Stimulated activated CD4-positive, alpha-beta T cell treated with anti-CD3 and anti-CD28 coated beads, Interleukin-15, amount 100 ng/mL, for 1 hour (primary cell): ENCODE data around the gene VWF.
A peak's percentile ranks its signal among the peaks of the same experiment; 100 is the strongest.

Experiments
- DNase-seq, 2 donors: peaks; one replicate each; pipeline ENCODE4 v3.0.0-alpha.2; 2020; ENCODE audit warnings: low read depth in 1 of 2, low spot score in 1 of 2

VWF gene

DNA sequence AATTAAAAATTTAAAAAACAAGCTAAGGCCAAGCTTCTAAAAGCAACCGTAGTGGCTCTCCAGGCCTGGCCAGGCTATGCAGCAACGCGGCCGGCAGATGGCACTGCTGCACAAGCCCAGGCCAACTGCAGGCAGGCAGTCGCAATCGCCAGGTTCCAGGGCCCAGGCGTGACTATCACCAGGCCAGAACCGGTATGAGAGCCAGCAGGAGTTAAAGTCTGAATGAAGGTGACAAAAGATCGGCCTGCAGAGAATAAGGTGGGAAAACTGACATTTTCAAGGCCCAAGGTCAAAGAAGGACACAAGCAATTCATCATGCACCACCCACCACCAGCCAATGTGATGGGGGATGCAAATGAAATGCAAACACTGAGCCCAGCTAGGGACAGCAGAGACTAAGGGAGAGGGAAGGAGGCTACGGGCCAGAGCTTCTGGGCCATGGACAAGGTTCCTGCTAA is 135.8 kb downstream of the VWF start:
- peak; percentile 37 to 68 for DNase-seq

DNA sequence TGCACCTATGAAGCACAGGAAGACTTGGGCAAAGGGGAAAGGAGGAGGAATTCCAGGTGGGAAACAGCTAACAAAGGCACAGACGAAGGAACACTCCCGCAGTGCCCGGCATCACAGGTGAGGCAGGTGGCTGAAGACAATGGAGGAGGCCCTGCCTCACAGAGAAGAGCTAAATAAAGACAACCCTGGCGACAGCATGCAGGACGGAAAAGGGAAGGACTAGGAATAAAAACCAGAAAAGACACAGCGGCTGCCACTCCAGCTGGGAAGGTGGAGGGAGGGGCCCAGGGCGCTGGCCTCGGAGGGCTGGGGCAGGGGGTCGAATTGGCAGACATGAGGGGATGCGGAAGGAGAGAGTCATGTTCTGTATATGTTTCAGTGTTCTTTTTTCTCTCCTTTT is 136.4 kb downstream of the VWF start:
- no peak for DNase-seq

DNA sequence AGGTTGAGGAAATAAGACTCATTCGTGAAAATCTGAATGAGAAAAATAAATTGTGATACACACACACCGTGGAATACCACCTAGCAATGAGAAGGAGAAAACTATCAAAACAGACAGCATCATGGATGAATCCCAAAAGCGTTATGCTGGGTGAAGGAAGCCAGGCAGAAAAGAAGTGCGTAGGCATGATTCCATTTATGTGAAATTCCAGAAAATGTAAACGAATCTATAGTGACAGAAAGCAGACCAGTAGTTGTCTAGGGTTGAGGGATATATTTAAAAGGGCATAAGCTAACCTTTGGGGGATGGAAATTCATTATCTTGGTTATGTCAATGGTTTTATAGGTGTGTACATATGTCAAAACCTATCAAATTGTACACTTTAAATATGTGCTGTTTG is 136.9 kb downstream of the VWF start:
- DNase-seq, result no peak

DNA sequence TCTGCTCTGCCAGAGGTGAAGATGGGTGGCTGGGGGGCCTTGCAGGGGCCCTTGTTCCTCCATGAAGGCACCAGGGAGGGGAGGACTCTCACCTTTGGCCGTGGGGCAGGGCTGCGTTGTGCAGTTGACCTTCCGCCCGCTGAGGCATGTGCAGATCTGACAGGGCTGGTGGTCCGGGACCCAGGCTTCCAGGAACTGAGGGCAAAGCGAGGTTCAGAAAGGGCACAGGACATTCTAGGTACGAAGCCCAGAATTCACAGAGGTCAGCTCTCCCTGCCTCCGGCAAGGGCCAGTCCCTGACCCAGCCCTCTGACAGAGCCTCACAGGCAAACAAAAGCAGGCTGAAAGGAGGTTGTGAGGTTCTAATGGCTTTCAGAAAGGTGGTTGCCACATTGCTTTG is 139.0 kb downstream of the VWF start:
- no peak for DNase-seq

DNA sequence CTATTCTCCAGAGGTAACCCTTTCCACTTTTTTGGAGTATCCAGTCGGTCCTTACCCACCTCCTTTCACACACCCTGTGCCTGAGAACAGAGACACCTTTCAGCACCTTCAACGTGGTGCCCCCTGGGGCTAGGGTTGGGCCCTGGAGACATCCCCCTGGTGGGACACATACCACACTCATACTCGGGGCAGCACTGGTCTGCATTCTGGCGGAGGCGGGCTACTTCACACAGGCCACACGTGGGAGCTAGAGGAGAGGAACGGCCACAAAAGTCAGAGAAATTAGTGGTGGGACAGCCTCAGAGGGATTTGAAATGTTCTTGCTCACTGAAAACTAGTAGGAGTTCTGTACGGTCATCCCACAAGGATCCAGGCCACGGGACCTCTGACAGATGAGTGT is 139.6 kb downstream of the VWF start:
- DNase-seq, result no peak

DNA sequence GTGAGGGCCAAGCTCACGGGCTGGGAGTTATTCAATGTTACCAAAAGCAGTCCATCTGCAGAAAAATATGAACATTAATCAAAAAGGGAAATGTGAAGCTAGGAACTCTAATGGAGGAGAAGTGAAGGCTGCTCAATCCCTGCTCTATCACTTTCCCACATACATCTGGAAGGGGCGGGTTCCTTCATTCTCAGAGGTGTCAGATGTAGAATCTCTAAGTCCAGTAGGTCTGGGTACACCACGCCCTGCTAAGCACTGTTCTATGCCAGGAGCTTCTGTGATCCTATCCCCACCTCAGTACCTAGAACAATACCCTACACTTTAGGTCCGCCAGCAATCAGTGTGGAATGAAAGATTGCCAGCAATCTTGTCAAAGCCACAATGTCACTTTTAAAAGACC is 142.4 kb downstream of the VWF start:
- no peak for DNase-seq

DNA sequence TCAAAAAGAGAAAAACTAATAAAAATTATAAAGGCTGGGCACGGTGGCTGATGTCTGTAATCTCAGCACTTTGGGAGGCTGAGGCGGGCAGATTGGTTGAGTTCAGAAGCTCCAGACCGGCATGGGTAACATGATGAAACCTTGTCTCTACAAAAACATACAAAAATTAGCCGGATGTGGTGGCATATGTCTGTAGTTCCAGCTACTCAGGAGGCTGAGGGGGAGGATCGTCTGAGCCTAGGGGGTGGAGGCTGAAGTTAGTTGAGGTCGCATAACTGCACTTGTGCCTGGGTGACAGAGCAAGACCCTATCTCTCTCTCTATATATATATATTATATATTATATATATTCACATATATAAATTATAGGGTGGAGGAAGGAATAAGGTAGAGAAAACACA is 146.9 kb downstream of the VWF start:
- DNase-seq, result no peak

DNA sequence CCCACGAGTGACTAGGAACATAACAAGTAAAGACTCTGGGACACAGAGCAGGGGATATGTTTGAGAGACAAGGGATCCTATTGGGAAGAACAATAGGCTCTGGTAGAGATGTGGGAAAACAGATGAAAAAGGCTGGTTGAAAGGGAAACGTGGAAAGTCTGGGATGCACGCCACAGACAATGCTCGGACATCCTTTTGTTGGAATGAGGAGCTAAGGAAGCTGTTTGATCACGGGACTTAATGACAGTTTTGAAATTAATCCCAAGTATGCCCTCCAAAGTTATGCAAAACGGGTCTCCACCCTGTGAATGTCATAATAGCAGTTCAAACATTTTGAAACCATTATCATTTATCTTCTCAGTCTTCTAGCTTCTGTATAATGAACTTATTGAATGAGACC is 147.8 kb downstream of the VWF start:
- no peak for DNase-seq

DNA sequence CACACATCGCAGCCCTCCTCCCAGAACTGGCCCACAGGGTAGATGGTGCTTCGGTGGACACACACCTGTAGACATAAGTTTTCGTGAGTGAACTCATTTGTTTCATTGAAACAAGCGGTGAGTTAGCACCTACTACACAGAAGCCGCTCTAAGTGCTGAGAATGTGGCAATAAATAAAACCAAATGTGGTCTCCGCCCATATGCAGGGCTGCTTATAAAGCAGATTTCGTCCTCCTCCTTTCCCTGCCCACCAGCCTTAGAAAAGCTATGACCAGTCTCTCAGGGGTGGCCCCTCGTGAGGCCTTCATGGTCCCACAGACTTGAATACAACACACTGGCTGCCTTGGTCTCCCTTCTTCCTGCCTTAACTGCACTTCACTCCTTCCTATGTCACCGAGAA is 148.3 kb downstream of the VWF start:
- DNase-seq, result no peak

DNA sequence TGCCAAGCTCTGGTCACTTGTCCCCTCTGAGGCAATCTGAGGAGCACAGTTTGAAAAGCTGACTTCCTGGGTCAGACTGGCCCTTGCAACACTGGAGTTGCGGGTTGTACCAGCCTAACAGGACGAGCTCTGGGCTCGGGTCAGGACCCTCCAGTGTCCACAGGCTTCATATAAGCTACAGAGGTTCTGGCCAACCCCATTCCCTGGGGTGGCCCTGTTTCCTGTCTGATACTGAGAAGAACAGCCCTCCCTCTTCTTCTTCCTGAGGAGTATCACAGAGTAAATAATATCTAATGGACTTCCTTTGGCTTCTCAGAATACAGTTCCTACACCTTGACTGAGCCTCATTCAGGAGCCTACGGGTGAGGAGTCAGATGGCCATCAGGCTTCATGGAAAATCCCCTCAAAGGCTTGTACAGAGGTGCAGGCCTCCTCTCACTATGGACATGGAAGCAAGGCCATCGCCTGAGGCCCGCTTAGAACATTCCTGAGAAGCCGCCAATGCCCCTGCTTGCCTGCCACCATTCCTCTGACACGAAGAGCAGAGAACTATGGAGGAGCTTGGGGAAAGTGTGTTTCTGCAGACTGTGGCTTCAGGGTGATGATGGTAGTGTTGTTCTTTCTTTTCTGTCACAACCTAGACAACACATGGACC is 150.9 kb downstream of the VWF start:
- no peak for DNase-seq

DNA sequence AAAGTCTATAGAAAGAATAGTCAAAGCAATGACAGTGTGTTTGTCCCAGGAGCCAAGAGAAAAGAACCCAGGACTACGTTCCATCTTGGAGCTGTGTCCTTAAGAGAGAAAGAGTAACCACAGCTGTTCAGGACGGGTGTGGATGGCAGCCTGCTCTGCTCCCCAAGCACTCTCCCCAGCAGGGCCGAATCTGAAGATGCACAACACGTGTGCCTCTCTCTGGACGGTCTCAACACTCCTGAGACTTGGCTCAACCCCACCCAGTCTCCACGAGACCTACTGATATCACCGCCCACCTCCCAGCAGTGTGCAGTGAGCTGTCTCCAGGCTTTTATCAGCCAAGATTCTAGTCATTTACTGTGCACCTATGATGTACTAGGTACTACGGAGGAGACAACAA is 152.1 kb downstream of the VWF start:
- DNase-seq, result no peak

DNA sequence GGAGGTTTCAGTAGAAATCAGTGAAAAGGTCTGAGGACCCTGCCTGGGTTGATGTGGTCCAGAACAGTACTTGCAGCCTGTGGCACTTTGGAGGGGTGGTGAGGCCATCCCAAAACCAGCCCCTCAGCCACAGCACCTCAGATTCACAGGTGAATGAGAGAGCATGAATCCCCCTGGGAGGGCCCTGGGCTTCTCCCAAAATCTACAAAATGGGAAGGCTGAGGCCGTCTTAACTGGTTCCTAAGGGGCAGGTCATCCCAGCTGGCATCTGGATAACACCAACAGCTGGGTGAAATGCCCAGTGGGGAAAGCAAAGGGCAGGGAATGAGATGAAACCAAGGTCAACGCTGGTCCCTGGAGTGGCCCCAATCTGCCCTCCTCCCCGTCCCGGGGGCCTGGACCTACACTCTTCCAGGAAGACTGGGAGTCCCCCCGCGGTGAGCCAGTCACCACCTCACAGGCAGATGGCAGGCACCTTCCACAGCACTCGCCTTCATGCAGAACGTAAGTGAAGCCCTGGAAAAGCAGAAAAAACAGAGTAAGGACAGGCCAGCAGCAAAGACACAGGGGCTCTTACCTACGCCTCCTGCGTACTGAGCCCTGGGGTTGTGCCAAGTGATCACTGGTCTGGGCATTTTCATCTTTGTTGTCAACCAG is 153.1 kb downstream of the VWF start:
- no peak for DNase-seq

DNA sequence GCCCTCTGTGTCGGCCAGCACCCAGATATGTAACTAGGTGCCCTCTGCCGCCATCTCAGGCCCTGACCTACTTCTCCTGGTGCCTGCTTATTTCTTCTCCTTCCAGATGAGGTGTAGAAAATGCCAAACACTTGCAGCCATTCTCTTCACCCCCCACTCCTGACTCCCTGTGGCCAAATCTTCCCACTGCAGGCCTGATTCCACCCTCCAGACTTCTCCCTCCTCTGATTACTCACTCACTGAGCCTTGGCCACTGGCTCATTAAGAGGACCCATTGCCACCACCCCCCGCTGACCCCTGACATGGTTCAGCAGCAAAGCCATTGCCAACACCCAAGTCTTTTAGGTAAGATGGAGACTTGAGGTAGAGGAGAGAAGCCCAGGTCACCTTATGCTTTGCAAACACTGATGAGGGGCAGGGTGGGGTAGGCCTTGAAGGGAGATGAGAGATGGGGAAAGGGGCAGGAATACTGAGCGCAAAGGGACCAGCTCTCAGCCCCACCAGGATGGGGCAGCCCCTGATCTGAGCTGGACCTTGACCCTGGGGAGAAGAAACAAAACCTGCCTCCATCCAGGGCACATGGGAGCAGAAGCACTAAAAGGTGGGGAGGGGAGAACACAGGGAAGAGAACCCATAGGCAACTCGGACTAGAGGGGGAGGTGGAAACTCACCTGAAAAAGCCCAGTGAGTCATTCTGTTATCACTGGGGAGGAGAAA is 154.3 kb downstream of the VWF start:
- DNase-seq, result no peak

DNA sequence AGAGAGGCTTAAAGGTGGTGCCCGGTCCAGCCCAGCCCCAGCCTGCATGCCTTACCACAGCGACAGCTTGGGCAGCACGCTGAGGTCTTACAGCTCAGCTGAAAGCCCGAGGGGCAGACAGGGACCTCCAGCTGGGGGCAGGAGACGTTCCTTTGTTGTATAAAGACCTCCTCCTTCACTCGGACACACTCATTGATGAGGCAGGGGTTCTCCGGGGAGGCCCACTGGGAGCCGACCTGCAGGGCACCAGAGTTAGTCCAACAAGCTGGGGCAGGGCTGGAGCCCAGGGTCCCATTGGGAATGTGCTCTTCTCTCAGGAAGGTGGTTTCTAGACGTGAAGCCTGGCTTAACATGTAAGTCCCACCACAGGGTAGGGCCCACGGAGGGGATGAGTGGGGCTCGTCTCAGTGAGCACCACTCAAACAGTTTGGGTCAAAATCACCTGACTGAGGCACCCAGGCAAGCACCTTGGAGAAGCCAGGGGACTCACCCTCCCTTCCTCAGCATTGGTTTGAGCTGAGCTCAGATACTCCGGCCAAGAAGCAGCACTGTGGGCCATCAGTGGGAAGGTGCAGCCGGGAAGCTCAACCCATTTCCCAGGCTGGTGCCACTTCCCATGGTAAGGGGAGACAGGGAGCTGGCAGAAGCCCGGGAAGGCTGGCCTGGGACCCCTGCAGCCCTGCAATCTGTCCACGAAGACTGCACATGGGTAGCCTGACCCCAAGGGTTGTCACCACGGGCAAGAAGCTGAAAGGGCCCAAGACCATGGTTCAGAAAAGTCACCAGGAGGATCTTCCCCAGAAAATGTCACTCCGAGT is 155.1 kb downstream of the VWF start:
- DNase-seq, result no peak

DNA sequence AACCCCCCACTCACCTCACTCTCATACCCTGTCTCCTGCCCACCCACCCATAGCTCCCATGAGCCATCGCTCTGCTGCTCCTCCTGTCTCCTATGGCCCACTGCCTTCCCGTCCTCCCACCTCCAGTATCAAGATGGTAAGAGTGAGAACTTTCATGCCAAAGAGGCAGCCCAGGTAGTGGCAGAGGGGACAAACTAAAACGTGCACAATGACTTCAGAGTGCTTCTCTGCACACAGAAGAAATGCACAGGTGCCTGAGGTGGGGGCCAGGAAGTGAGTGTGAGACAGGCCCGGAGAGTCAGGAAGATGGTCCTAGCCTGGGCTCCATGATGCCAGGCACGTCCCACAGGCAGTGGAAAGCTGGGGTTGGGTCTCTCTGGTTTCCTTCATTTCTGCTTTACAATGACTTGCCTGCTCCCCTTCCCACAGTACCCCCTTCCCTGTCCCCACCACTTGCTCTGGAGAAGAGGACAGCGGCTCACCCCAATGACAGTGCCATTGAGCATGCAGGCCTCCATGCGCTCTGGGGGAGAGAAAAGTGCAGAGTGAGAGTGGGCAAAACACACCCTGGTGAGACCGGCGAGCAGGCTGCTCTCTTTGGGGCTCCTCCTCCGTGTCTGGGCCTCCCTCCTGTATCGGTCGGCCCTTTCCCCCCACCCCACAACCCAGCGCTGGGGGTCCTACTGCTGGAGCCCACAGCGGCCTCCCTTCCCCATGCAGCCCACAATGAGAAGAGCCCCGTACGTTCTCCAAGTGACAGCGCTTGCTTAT is 156.6 kb downstream of the VWF start:
- DNase-seq, result no peak

DNA sequence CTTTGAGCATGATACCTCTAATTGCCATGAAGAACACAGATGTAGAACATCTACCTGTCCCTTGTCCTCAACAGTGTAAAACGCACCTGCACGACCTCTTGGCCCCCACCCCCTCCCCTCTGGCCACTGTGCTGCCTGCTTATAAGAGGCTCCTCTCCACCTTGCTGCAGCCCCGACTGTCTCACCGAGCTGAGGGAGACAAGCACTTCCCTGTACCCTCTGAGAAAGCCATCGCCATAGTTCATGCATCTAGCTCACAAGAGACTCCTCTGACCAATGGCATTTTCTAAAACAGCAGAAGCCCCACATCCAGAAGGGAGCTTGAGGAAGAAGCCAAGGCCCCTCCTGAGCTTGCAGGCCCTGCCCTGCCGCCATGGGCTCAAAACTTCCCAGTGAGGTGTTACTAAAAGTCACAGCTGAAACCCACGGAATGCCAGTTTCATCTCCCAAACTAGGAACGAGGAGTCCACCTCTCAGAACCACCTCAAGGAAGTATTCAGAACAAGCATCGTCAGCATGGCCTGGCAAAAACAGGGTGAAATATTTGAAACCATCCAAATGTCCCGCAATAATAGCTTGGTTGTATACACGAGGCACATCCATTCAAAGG is 157.9 kb downstream of the VWF start:
- DNase-seq, result no peak

DNA sequence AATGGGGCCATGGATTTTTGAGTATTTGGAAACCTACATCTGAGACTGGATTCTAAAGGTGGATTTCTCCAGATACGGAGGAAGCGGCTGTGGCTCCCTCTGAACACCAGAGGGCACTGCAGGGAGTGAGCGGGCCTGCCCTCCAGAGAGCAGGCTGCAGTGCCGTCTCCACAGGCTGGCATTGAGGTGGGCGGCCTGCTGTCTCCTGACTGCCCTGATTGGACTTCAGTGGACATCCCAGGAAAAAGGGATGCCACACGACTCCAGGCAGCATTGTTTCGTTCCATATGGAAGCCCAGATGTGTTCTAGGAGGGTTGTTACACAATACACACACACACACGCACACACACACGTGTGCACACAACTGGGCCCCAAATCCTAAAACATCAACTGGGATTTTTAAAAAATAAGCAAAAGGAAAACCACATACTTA is 158.5 kb downstream of the VWF start:
- peak in 1 of 2 donors; percentile 32 for DNase-seq

DNA sequence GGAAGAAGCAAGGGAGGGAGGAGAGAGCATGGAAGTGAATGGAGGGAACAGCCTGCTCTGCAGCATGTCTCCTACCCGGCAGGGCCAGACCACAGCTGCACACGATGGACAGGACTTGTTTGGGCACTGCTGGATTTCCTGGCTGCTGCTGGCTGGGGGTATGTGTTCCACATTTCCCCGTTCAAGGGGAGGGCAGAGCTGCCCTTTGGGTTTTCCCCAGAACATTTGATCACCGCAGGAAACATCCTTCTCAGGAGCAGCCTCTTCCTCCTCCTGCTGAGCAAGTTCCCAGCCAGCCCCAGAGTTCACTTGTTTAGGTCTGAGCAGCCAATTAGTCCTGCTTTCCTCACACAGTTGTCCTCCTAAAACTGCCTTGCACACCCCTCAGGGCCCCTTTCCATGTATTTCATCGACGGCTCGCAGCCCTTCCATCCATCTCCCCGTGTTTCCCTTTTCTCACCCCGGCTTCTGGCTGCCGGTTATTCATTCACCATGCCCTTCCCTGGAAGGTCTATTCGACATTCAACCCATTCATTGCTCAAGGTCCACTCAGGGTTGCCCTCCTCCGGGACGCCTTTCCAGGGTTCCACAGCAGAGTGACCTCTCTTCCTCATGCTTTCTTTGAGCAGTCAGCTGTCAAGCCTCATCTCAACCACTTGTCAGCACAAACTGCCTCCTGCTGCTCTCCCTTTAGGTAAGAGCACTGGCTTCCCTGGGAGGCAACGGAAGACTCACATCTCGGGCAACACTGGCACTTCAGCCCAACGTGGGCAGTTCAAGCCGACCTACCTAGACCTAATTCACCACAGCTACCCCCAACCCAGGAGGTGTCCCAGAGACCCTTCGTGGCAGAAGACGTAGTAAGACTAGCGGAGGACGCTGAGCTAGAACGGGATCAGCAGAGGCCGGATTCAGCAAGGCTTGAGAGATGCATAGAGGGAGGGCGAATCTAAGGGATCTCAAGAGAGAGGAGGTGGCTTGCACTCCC is 159.3 kb downstream of the VWF start:
- DNase-seq, result no peak

DNA sequence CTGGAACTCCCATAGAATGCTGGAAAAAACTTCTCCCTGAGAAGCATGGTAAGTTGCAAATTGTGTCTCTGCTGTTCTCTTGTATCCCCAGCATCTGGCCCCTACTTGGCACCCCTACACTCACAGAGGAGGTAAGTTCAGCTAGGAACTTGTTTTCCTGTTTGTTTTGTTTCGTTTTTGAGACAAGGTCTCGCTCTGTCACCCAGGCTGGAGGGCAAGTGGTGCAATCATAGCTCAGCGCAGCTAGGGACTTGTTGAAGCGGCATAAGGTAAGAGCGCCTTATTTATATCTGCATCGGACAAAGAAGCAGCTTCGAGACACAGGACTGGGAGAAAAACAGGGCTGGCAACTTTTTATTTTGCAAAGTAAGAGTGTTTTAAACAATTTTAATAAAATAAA is 161.0 kb downstream of the VWF start:
- DNase-seq, result no peak
